HG03354 (cell line): Measurements from ENCODE around the gene HIPK2.

ENCODE experiments used
- ATAC-seq: cut with Tn5 transposase; IDR thresholded peaks from one replicate; pipeline ENCODE4 v1.9.1; 2021; ENCODE audit warnings: mild to moderate bottlenecking; ENCODE audit not compliant: unreplicated experiment, poor library complexity, severe bottlenecking

The HIPK2 gene

GRCh38 chr7:139777948-139778841 is at the start of gene HIPK2:
Gene HIPK2 (minus strand): TSS chr7:139777998. CDS start chr7:139777623, 375 bp downstream.
- peak; percentile 71 for ATAC-seq

- no peak for ATAC-seq
Observed at GRCh38 chr7:139827042-139827441, 49.2 kb upstream of the HIPK2 start.

- ATAC-seq, result no peak
Observed at GRCh38 chr7:139825666-139826290, 48.0 kb upstream of the HIPK2 start.

- ATAC-seq, result no peak
Observed at GRCh38 chr7:139823959-139824521, 46.2 kb upstream of the HIPK2 start.

- no peak for ATAC-seq
Observed at GRCh38 chr7:139822855-139823254, 45.1 kb upstream of the HIPK2 start.

- ATAC-seq, result no peak
Observed at GRCh38 chr7:139821349-139822105, 43.7 kb upstream of the HIPK2 start.

- ATAC-seq, result no peak
Observed at GRCh38 chr7:139820089-139820488, 42.3 kb upstream of the HIPK2 start.

GRCh38 chr7:139817249-139817648 is 39.5 kb upstream of the HIPK2 start:
- ATAC-seq, result no peak

- ATAC-seq, result no peak
Observed at GRCh38 chr7:139813689-139814088, 35.9 kb upstream of the HIPK2 start.

GRCh38 chr7:139813151-139813550 is 35.4 kb upstream of the HIPK2 start:
- ATAC-seq, result no peak

GRCh38 chr7:139811066-139811465 is 33.3 kb upstream of the HIPK2 start:
- no peak for ATAC-seq

- no peak for ATAC-seq
Observed at GRCh38 chr7:139808846-139809442, 31.1 kb upstream of the HIPK2 start.

GRCh38 chr7:139808427-139808826 is 30.6 kb upstream of the HIPK2 start:
- ATAC-seq, result no peak

GRCh38 chr7:139807009-139807408 is 29.2 kb upstream of the HIPK2 start:
- no peak for ATAC-seq

GRCh38 chr7:139804571-139804970 is 26.8 kb upstream of the HIPK2 start:
- ATAC-seq, result no peak

GRCh38 chr7:139799586-139799985 is 21.8 kb upstream of the HIPK2 start:
- no peak for ATAC-seq

GRCh38 chr7:139798892-139799291 is 21.1 kb upstream of the HIPK2 start:
- no peak for ATAC-seq

GRCh38 chr7:139798221-139798620 is 20.4 kb upstream of the HIPK2 start:
- ATAC-seq, result peak; percentile 87

GRCh38 chr7:139797607-139798006 is 19.8 kb upstream of the HIPK2 start:
- ATAC-seq, result no peak

- no peak for ATAC-seq
Observed at GRCh38 chr7:139791316-139791715, 13.5 kb upstream of the HIPK2 start.
